Measurements from ENCODE around the gene RPE65. TPM values are rescaled to one million over a fixed set of nuclear protein-coding genes. Genes with fewer than 3 reads are reported as not detected.
A peak's percentile ranks its signal among the peaks of the same experiment; 100 is the strongest.
"Not testable (repeated sequence)": the region's sequence is repeated elsewhere in the genome, so short reads cannot be mapped to it uniquely, and the experiment has no call there.

RPE65 gene
- total RNA-seq, 1 donor from 2014 or later = not detected

DNA sequence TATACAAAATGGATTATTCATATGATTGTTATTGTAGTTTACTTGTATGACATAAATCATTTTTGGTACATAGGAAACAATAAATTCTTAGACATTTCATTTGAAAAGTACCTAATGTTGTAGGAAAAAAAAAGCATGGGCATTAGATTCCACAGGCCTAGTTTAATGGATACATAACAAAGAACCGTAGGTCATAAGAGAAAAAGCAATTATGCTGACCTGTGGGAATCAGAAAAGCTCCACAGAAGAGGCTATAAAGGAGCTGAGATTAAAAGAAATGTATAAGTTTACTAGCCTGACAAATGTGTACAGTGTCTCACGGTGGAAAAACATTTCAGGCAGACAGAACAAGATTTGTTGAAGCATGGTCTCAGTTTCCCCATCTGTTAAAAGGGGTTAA is 43.4 kb upstream of the RPE65 start:
- TF ChIP-seq, protein P1, sequence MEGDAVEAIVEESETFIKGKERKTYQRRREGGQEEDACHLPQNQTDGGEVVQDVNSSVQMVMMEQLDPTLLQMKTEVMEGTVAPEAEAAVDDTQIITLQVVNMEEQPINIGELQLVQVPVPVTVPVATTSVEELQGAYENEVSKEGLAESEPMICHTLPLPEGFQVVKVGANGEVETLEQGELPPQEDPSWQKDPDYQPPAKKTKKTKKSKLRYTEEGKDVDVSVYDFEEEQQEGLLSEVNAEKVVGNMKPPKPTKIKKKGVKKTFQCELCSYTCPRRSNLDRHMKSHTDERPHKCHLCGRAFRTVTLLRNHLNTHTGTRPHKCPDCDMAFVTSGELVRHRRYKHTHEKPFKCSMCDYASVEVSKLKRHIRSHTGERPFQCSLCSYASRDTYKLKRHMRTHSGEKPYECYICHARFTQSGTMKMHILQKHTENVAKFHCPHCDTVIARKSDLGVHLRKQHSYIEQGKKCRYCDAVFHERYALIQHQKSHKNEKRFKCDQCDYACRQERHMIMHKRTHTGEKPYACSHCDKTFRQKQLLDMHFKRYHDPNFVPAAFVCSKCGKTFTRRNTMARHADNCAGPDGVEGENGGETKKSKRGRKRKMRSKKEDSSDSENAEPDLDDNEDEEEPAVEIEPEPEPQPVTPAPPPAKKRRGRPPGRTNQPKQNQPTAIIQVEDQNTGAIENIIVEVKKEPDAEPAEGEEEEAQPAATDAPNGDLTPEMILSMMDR (IDR thresholded peaks at IDR 0.05) = no peak
- Mint-ChIP-seq H3K27ac (ENCODE audit: unreplicated experiment) (peak overlapping the region; percentile 29), H3K27me3 (ENCODE audit: unreplicated experiment) (no peaks in the 10 kb centered on the region), H3K36me3 (ENCODE audit: unreplicated experiment) (no peaks in the 10 kb centered on the region), H3K9me3 (ENCODE audit: unreplicated experiment) (no peaks in the 10 kb centered on the region), H3K4me1 (ENCODE audit: unreplicated experiment) (peaks cover 39% of the 10 kb centered on the region), H3K4me3 (ENCODE audit: unreplicated experiment) (no peak overlapping the region)
- no peak for DNase-seq (ENCODE audit: extremely low spot score, unreplicated experiment)

DNA sequence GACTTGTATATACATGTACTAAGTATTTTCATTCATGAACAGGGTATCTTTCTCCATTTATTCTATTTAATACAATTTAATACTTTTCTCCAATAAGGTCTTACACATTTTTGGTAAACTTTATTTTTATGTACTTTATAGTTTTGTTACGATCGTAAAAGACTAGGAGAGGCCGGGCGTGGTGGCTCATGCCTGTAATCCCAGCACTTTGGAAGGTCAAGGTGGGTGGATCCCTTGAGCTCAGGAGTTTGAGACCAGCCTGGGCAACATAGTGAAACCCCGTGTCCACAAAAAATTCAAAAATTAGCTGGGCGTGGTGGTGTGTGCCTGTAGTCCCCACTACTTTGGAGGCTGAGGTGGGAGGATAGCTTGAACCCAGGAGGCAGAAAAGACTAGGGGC is 42.5 kb upstream of the RPE65 start:
- H3K36me3 Mint-ChIP-seq (ENCODE audit: unreplicated experiment); H3K27me3 Mint-ChIP-seq (ENCODE audit: unreplicated experiment); H3K4me3 Mint-ChIP-seq (ENCODE audit: unreplicated experiment); H3K9me3 Mint-ChIP-seq (ENCODE audit: unreplicated experiment); DNase-seq (ENCODE audit: extremely low spot score, unreplicated experiment): not testable (repeated sequence)
- H3K27ac Mint-ChIP-seq (ENCODE audit: unreplicated experiment) = peak overlapping the region; percentile 29
- H3K4me1 Mint-ChIP-seq (ENCODE audit: unreplicated experiment) = peaks cover 42% of the 10 kb centered on the region

DNA sequence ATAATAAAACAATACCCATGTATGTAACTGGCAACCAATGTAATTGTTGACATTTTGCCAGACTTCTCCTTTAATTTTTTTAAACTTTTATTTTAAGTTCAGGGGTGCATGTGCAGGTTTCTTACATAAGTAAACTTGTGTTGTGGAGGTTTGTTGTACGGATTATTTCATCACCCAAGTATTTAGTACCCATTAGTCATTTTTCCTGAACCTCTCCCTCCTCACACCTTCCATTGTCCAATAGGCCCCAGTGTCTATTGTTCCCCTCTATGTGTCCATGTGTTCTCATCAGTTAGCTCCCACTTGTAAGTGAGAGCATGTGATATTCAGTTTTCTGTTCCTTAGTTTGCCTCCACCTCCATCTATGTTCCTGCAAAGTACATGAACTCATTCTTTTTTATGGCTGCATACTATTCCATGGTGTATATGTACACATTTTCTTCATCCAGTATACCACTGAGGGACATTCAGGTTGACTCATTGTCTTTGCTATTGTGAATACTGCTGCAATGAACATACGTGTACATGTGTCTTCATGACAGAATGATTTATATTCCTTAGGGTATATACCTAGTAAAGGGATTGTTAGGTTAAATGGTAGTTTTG is 40.4 kb upstream of the RPE65 start:
- TF ChIP-seq, protein P1 (IDR thresholded peaks at IDR 0.05) = no peak
- no peaks in the 10 kb centered on the region for H3K27me3 Mint-ChIP-seq (ENCODE audit: unreplicated experiment)
- no peaks in the 10 kb centered on the region for H3K36me3 Mint-ChIP-seq (ENCODE audit: unreplicated experiment)
- no peaks in the 10 kb centered on the region for H3K9me3 Mint-ChIP-seq (ENCODE audit: unreplicated experiment)
- no peak overlapping the region for H3K27ac Mint-ChIP-seq (ENCODE audit: unreplicated experiment)
- no peak for DNase-seq (ENCODE audit: extremely low spot score, unreplicated experiment)
- no peak overlapping the region for H3K4me3 Mint-ChIP-seq (ENCODE audit: unreplicated experiment)
- H3K4me1 Mint-ChIP-seq (ENCODE audit: unreplicated experiment) = peaks cover 32% of the 10 kb centered on the region

DNA sequence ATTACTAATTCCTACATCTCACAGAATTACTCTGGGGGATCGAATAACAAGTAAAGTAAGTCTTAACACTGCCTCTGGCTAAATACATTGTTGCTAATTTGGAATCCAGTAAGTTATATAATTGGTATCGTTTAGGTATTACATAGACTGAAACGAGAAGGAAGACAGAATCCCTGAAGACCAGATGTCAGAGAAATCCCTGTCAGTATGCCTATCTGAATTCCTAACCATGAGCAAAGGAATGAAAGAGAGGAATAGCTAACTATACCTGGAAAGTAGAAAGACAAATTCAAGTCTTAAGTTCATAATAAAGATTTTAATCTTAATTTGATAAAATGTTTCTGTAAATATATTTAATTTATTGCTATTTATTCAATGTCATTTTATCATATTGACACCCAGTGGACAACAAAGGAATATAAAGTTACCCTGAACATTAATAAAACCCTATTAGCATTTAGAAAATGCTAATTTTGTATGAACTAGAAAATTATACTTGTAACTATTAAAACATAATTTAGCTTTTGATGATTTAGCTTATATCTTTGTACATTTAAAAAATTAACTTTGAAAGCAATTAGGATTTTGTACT is 35.8 kb upstream of the RPE65 start:
- H3K4me1 Mint-ChIP-seq (ENCODE audit: unreplicated experiment) = peaks cover 14% of the 10 kb centered on the region
- H3K27me3 Mint-ChIP-seq (ENCODE audit: unreplicated experiment) = no peaks in the 10 kb centered on the region
- no peaks in the 10 kb centered on the region for H3K36me3 Mint-ChIP-seq (ENCODE audit: unreplicated experiment)
- TF ChIP-seq, protein P1 (IDR thresholded peaks at IDR 0.05) = no peak
- H3K27ac Mint-ChIP-seq (ENCODE audit: unreplicated experiment) = peak overlapping the region; percentile 13
- no peak overlapping the region for H3K4me3 Mint-ChIP-seq (ENCODE audit: unreplicated experiment)
- no peak for DNase-seq (ENCODE audit: extremely low spot score, unreplicated experiment)
- no peaks in the 10 kb centered on the region for H3K9me3 Mint-ChIP-seq (ENCODE audit: unreplicated experiment)

DNA sequence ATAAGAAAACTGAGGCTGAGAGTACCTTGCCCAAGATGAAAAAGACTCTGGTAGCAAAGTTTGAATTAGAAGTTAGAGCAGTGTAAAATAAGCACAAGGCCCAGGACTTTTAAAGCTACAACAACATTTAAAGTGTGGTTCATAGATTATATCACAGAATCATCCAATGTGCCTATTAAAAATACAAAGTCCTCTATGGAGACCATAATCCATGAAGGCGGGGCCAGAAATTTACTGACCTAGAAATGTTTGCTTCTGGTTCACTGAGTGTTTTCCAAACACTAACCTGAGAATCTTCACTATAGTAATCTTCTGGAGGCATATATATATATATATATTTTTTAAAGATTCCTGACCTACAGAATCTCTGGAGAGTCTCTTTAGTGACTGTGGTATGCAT is 34.9 kb upstream of the RPE65 start:
- Mint-ChIP-seq H3K27ac (ENCODE audit: unreplicated experiment) (no peak overlapping the region), H3K9me3 (ENCODE audit: unreplicated experiment) (no peaks in the 10 kb centered on the region)

More for the DNA sequence above, 34.9 kb upstream of the RPE65 start:
- peaks cover 14% of the 10 kb centered on the region for H3K4me1 Mint-ChIP-seq (ENCODE audit: unreplicated experiment)
- no peaks in the 10 kb centered on the region for H3K36me3 Mint-ChIP-seq (ENCODE audit: unreplicated experiment)
- H3K27me3 Mint-ChIP-seq (ENCODE audit: unreplicated experiment) = no peaks in the 10 kb centered on the region
- no peak for DNase-seq (ENCODE audit: extremely low spot score, unreplicated experiment)
- TF ChIP-seq, protein P1 (IDR thresholded peaks at IDR 0.05) = no peak
- H3K4me3 Mint-ChIP-seq (ENCODE audit: unreplicated experiment) = no peak overlapping the region

Data from osteocyte (in vitro differentiated cells).